NCI-H1105 (cell line): ENCODE results near the gene HEMK1.
A peak's percentile ranks its signal among the peaks of the same experiment; 100 is the strongest.

Source experiments
- DNase-seq: peaks from one replicate; lab custom pipeline; 2025; lab: John Stamatoyannopoulos, UW

The HEMK1 gene

GRCh38 chr3:50602595-50603191 is 33.4 kb downstream of the HEMK1 start:
- no peak for DNase-seq

GRCh38 chr3:50603261-50604109 is 34.2 kb downstream of the HEMK1 start:
- DNase-seq, result no peak

- no peak for DNase-seq
These were observed 34.8 kb downstream of the HEMK1 start for GRCh38 chr3:50604110-50604621.

- DNase-seq, result no peak
These were observed 35.6 kb downstream of the HEMK1 start for GRCh38 chr3:50604628-50605588.

- DNase-seq, result no peak
These were observed 36.6 kb downstream of the HEMK1 start for GRCh38 chr3:50605901-50606326.

GRCh38 chr3:50606596-50606995 is 37.3 kb downstream of the HEMK1 start:
- DNase-seq, result no peak

- no peak for DNase-seq
These were observed 38.2 kb downstream of the HEMK1 start for GRCh38 chr3:50607271-50608091.

- no peak for DNase-seq
These were observed 39.0 kb downstream of the HEMK1 start for GRCh38 chr3:50608278-50608677.

- DNase-seq, result no peak
These were observed 39.9 kb downstream of the HEMK1 start for GRCh38 chr3:50609071-50609762.

- no peak for DNase-seq
These were observed 40.4 kb downstream of the HEMK1 start for GRCh38 chr3:50609763-50610085.

- no peak for DNase-seq
These were observed 41.1 kb downstream of the HEMK1 start for GRCh38 chr3:50610181-50610971.

- DNase-seq, result no peak
These were observed 41.7 kb downstream of the HEMK1 start for GRCh38 chr3:50610992-50611463.

- peak; percentile 41 for DNase-seq
These were observed 42.3 kb downstream of the HEMK1 start, which contains the start of gene CISH for GRCh38 chr3:50611464-50612233. Gene CISH, minus strand, starts transcription at chr3:50611774. Its CDS starts 124 bp downstream, at chr3:50611650.

- DNase-seq, result no peak
These were observed 43.0 kb downstream of the HEMK1 start for GRCh38 chr3:50612234-50612882.

GRCh38 chr3:50612970-50613846 is 43.9 kb downstream of the HEMK1 start:
- no peak for DNase-seq

- DNase-seq, result no peak
These were observed 45.9 kb downstream of the HEMK1 start for GRCh38 chr3:50615190-50615589.

- DNase-seq, result peak; percentile 58
These were observed 46.9 kb downstream of the HEMK1 start for GRCh38 chr3:50616003-50616769.
